GM21825 (cell line): ENCODE measurements around the gene KLC1.
A peak's percentile ranks its signal among the peaks of the same experiment; 100 is the strongest.
"Not testable (repeated sequence)": the region's sequence is repeated elsewhere in the genome, so short reads cannot be mapped to it uniquely, and the experiment has no call there.

ENCODE experiments used
- ATAC-seq: cut with Tn5 transposase; IDR thresholded peaks from one replicate; pipeline ENCODE4 v1.9.1; 2021; ENCODE audit warnings: mild to moderate bottlenecking, moderate library complexity; ENCODE audit not compliant: unreplicated experiment

KLC1 gene

GRCh38 chr14:103625356-103626095, 3.5 kb upstream of the KLC1 start:
- ATAC-seq = no peak

- ATAC-seq = no peak
Measured at GRCh38 chr14:103626146-103626850, 2.7 kb upstream of the KLC1 start.

GRCh38 chr14:103627073-103628025, 1.7 kb upstream of the KLC1 start:
- no peak for ATAC-seq

DNA sequence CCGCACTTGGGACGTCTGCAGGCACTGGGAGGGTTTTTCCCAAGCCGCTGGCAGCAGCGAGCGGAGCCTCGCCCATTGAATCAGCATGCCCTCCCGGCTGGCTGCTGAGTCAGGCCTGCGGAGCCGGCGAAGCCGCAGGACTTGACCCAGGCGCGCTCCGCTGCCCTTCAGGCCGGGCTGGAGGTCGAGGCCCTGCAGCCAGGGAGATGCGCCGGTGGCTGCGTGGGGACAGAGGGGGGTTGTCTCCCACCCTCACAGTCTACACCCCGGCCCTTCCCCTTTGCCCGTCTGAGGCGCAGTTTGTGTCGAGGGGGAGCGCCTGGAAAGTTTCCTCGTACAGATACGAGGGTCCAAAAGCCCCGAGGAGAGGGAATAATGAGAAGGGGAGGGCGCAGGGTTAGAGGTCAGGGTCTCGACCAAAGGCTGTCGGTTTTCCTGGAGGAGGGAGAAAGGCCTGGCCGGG, 759 bp upstream of the KLC1 start:
- peak; percentile 33 for ATAC-seq

DNA sequence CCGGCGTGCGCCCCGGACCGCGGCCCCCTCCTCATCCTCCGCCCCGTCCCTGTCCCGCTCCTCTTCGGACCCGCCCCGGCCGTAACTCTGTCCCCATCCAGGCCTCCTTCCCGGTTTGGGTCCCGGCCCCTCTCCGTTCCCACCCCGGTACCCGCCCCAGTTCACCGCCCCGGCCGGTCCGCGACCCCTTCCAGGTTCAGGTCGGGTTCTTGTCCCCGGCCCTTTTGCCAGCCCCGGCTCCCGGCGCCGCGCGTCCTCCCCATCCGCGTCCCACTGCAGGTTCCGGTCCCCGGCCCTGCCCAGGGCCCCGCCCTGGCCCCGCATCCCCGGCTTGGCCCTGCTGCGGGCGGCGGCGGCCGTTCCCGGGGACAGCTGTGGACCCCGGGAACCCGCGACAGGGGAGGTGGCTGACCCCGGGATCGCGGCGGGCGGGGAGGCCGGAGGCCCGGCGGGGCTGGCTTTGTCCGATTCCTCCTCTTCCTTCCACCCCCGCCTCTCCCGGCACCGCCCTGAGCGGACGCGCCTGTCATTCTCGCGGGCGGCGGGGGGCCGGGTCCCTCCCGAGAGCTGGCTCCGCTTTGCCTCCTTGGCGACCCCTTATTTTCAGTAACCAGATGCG, 601 bp downstream of the KLC1 start:
- peak; percentile 17 for ATAC-seq

DNA sequence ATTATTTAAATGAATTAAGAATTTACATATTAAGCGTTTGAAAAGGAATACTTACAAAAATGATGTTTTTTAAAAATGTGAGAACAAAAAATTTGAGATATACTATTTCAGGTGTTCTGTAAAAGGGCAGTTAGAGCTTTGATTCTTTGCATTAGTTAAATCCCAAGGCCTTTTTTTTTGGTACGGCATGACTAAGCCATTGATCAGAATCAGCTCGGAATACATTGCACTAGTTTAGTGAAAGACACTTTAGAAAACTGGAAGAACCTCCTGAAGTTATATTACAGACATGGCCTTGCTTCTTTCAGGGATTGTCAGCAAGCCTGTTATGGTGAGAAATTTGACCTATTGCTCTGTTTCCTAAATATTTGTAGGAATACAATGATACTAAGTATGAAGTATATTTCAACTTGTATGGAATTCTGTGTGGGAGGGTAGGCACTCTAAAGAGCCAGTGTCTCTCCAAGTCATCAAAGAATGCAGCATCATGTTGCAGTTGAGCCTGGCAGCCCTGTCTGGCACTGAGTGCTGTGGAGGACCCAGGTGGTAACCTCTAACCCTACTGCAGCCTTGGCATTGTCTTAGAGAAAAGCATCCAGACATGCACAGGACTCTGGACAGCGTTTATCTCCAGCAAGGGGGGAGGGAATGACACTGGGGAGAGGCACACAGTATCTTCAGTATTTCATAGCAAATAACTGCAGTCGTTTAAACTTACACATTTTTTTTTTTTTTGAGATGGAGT, 1.5 kb downstream of the KLC1 start:
- ATAC-seq = no peak

GRCh38 chr14:103633391-103633790, 4.4 kb downstream of the KLC1 start:
- no peak for ATAC-seq

- ATAC-seq = no peak
Measured at GRCh38 chr14:103634156-103634555, 5.1 kb downstream of the KLC1 start.

GRCh38 chr14:103638594-103638993, 9.6 kb downstream of the KLC1 start:
- ATAC-seq = no peak

- no peak for ATAC-seq
Measured at GRCh38 chr14:103641161-103641560, 12.2 kb downstream of the KLC1 start.

DNA sequence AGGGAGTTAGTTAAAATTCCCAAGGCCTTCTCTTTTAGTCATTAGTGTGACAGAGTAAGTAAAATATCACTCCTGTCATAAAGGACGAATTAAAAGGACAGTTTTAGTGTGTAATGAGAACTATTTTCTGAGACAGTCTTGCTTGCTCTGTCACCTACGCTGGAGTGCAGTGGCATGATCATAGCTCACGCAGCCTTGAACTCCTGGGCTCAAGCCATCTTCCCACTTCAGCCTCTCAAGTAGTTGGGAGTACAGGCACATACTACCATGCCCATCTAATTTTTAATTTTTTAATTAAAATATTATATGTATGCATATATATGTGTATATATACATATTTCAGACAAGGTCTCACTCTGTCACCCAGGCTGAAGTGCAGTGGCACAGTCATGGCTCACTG, 17.2 kb downstream of the KLC1 start:
- ATAC-seq = no peak

GRCh38 chr14:103649001-103649400, 20.0 kb downstream of the KLC1 start:
- no peak for ATAC-seq

GRCh38 chr14:103650213-103650612, 21.2 kb downstream of the KLC1 start:
- ATAC-seq = no peak

- no peak for ATAC-seq
Measured at GRCh38 chr14:103651585-103651984, 22.6 kb downstream of the KLC1 start.

DNA sequence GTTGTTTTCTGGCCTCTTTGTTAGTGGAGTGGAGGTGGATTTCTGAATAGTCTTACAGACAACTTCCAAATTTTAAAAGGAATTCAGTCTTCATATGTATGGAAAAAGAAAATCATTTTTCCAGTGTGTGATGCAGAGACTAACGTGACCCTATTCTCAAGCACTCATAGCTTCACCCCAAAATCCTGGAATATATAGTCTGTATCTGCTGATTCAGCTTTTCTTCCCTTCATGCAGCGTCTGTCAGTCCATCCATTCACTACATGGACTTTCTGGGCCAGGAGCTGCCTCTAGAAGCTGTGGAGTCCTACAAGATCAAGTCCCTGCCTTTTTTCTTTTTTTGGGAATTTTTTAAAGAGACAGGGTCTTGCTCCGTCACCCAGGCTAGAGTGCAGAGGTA, 23.8 kb downstream of the KLC1 start:
- ATAC-seq = no peak

GRCh38 chr14:103653336-103653735, 24.3 kb downstream of the KLC1 start:
- not testable (repeated sequence) for ATAC-seq

- ATAC-seq = no peak
Measured at GRCh38 chr14:103653805-103654204, 24.8 kb downstream of the KLC1 start.

- no peak for ATAC-seq
Measured at GRCh38 chr14:103654619-103655018, 25.6 kb downstream of the KLC1 start.

- ATAC-seq = no peak
Measured at GRCh38 chr14:103656031-103656755, 27.2 kb downstream of the KLC1 start.
